ENCODE measurements around the gene PDE6C. TPM values are rescaled to one million over a fixed set of nuclear protein-coding genes. Genes with fewer than 3 reads are reported as not detected.

The PDE6C gene
- total RNA-seq, 1 donor from 2014 or later = not detected

GRCh38 chr10:93584445-93584844, 27.9 kb upstream of the PDE6C start:
- Mint-ChIP-seq H3K9me3 (ENCODE audit: unreplicated experiment) (no peaks in the 10 kb centered on the region), H3K36me3 (ENCODE audit: low read depth, unreplicated experiment) (no peaks in the 10 kb centered on the region), H3K27ac (ENCODE audit: unreplicated experiment) (no peak overlapping the region), H3K4me3 (ENCODE audit: unreplicated experiment) (no peak overlapping the region), H3K27me3 (ENCODE audit: unreplicated experiment) (peaks cover 8% of the 10 kb centered on the region), H3K4me1 (ENCODE audit: unreplicated experiment) (no peaks in the 10 kb centered on the region)
- TF ChIP-seq CTCF (IDR thresholded peaks at IDR 0.05; ENCODE audit: unreplicated experiment) = no peak
- no peak for DNase-seq (ENCODE audit: low spot score)

GRCh38 chr10:93589648-93590562, 22.4 kb upstream of the PDE6C start:
- H3K36me3 Mint-ChIP-seq (ENCODE audit: low read depth, unreplicated experiment) = no peaks in the 10 kb centered on the region
- H3K9me3 Mint-ChIP-seq (ENCODE audit: unreplicated experiment) = no peaks in the 10 kb centered on the region
- DNase-seq (ENCODE audit: low spot score) = no peak
- H3K4me3 Mint-ChIP-seq (ENCODE audit: unreplicated experiment) = no peak overlapping the region
- no peak overlapping the region for H3K27ac Mint-ChIP-seq (ENCODE audit: unreplicated experiment)
- H3K4me1 Mint-ChIP-seq (ENCODE audit: unreplicated experiment) = no peaks in the 10 kb centered on the region
- TF ChIP-seq CTCF (IDR thresholded peaks at IDR 0.05; ENCODE audit: unreplicated experiment) = no peak
- H3K27me3 Mint-ChIP-seq (ENCODE audit: unreplicated experiment) = peaks cover 10% of the 10 kb centered on the region

- DNase-seq (ENCODE audit: low spot score) = no peak
- H3K27me3 Mint-ChIP-seq (ENCODE audit: unreplicated experiment) = peaks cover 10% of the 10 kb centered on the region
- H3K9me3 Mint-ChIP-seq (ENCODE audit: unreplicated experiment) = no peaks in the 10 kb centered on the region
- no peak overlapping the region for H3K27ac Mint-ChIP-seq (ENCODE audit: unreplicated experiment)
- H3K36me3 Mint-ChIP-seq (ENCODE audit: low read depth, unreplicated experiment) = no peaks in the 10 kb centered on the region
- H3K4me3 Mint-ChIP-seq (ENCODE audit: unreplicated experiment) = no peak overlapping the region
- TF ChIP-seq CTCF (IDR thresholded peaks at IDR 0.05; ENCODE audit: unreplicated experiment) = no peak
- no peaks in the 10 kb centered on the region for H3K4me1 Mint-ChIP-seq (ENCODE audit: unreplicated experiment)
Observed at GRCh38 chr10:93590638-93591037, 21.7 kb upstream of the PDE6C start.

GRCh38 chr10:93591065-93591808, 21.1 kb upstream of the PDE6C start:
- no peak overlapping the region for H3K27ac Mint-ChIP-seq (ENCODE audit: unreplicated experiment)
- H3K9me3 Mint-ChIP-seq (ENCODE audit: unreplicated experiment) = no peaks in the 10 kb centered on the region
- H3K4me1 Mint-ChIP-seq (ENCODE audit: unreplicated experiment) = no peaks in the 10 kb centered on the region
- no peak for TF ChIP-seq CTCF (IDR thresholded peaks at IDR 0.05; ENCODE audit: unreplicated experiment)
- H3K4me3 Mint-ChIP-seq (ENCODE audit: unreplicated experiment) = no peak overlapping the region
- DNase-seq (ENCODE audit: low spot score) = no peak
- H3K36me3 Mint-ChIP-seq (ENCODE audit: low read depth, unreplicated experiment) = no peaks in the 10 kb centered on the region
- peaks cover 10% of the 10 kb centered on the region for H3K27me3 Mint-ChIP-seq (ENCODE audit: unreplicated experiment)

- no peaks in the 10 kb centered on the region for H3K9me3 Mint-ChIP-seq (ENCODE audit: unreplicated experiment)
- H3K27ac Mint-ChIP-seq (ENCODE audit: unreplicated experiment) = no peak overlapping the region
- H3K27me3 Mint-ChIP-seq (ENCODE audit: unreplicated experiment) = peaks cover 10% of the 10 kb centered on the region
- H3K4me1 Mint-ChIP-seq (ENCODE audit: unreplicated experiment) = no peaks in the 10 kb centered on the region
- H3K4me3 Mint-ChIP-seq (ENCODE audit: unreplicated experiment) = no peak overlapping the region
- H3K36me3 Mint-ChIP-seq (ENCODE audit: low read depth, unreplicated experiment) = no peaks in the 10 kb centered on the region
- no peak for TF ChIP-seq CTCF (IDR thresholded peaks at IDR 0.05; ENCODE audit: unreplicated experiment)
- DNase-seq (ENCODE audit: low spot score) = no peak
Observed at GRCh38 chr10:93593254-93593653, 19.1 kb upstream of the PDE6C start.
